Duodenal mucosa (tissue), 2 donors: ENCODE results near the gene HERPUD1.

ENCODE experiments used
- H3K27ac ChIP-seq: one replicate; pipeline ENCODE4 v1.7.0; 2013; ENCODE audit warnings: low read depth, low read length
- H3K27me3 ChIP-seq, 2 donors: one replicate each; pipeline ENCODE4 v1.7.0; 2013; ENCODE audit warnings: low read length in 2 of 2, control low read depth in 1 of 2; ENCODE audit not compliant: insufficient read depth in 2 of 2, control insufficient read depth in 1 of 2
- H3K36me3 ChIP-seq, 2 donors: one replicate each; pipeline ENCODE4 v1.7.0; 2013; ENCODE audit warnings: low read length in 2 of 2, control low read depth in 1 of 2; ENCODE audit not compliant: insufficient read depth in 2 of 2, control insufficient read depth in 1 of 2
- H3K4me1 ChIP-seq, 2 donors: one replicate each; pipeline ENCODE4 v1.7.0; 2013; ENCODE audit warnings: low read length in 2 of 2, control low read depth in 1 of 2; ENCODE audit not compliant: insufficient read depth in 2 of 2, control insufficient read depth in 1 of 2
- H3K4me3 ChIP-seq, 2 donors: one replicate each; pipeline ENCODE4 v1.7.0; 2013; ENCODE audit warnings: low read length in 2 of 2, low read depth in 1 of 2
- H3K9ac ChIP-seq, 2 donors: one replicate each; pipeline ENCODE4 v1.7.0; 2013; ENCODE audit warnings: low read length in 2 of 2, low read depth in 1 of 2
- H3K9me3 ChIP-seq, 2 donors: one replicate each; pipeline ENCODE4 v1.7.0; 2013; ENCODE audit warnings: low read length in 2 of 2, control low read depth in 1 of 2; ENCODE audit not compliant: control insufficient read depth in 1 of 2

HERPUD1 gene

GRCh38 chr16:56892705-56893104 is 39.2 kb upstream of the HERPUD1 start:
- H3K4me1 ChIP-seq, result no peaks in the 10 kb centered on the region
- no peak overlapping the region for H3K27ac ChIP-seq
- no peaks in the 10 kb centered on the region for H3K36me3 ChIP-seq
- H3K9me3 ChIP-seq, result no peaks in the 10 kb centered on the region
- no peak overlapping the region for H3K4me3 ChIP-seq
- no peaks in the 10 kb centered on the region for H3K27me3 ChIP-seq
- H3K9ac ChIP-seq, result no peak overlapping the region

GRCh38 chr16:56894331-56894917 is 37.5 kb upstream of the HERPUD1 start:
- no peaks in the 10 kb centered on the region for H3K27me3 ChIP-seq
- H3K36me3 ChIP-seq, result no peaks in the 10 kb centered on the region
- no peak overlapping the region for H3K4me3 ChIP-seq
- H3K27ac ChIP-seq, result no peak overlapping the region
- no peak overlapping the region for H3K9ac ChIP-seq
- no peaks in the 10 kb centered on the region for H3K4me1 ChIP-seq
- no peaks in the 10 kb centered on the region for H3K9me3 ChIP-seq

GRCh38 chr16:56895813-56896212 is 36.1 kb upstream of the HERPUD1 start:
- no peak overlapping the region for H3K4me3 ChIP-seq
- no peaks in the 10 kb centered on the region for H3K36me3 ChIP-seq
- H3K27me3 ChIP-seq, result no peaks in the 10 kb centered on the region
- no peaks in the 10 kb centered on the region for H3K4me1 ChIP-seq
- H3K9ac ChIP-seq, result no peak overlapping the region
- no peak overlapping the region for H3K27ac ChIP-seq
- no peaks in the 10 kb centered on the region for H3K9me3 ChIP-seq

GRCh38 chr16:56896244-56896643 is 35.7 kb upstream of the HERPUD1 start:
- Histone ChIP-seq H3K36me3 (no peaks in the 10 kb centered on the region), H3K9me3 (no peaks in the 10 kb centered on the region), H3K27me3 (no peaks in the 10 kb centered on the region), H3K4me3 (no peak overlapping the region), H3K9ac (no peak overlapping the region), H3K27ac (no peak overlapping the region), H3K4me1 (no peaks in the 10 kb centered on the region)

- no peak overlapping the region for H3K9ac ChIP-seq
- no peaks in the 10 kb centered on the region for H3K4me1 ChIP-seq
- no peak overlapping the region for H3K27ac ChIP-seq
- H3K4me3 ChIP-seq, result no peak overlapping the region
- no peaks in the 10 kb centered on the region for H3K9me3 ChIP-seq
- H3K27me3 ChIP-seq, result no peaks in the 10 kb centered on the region
- no peaks in the 10 kb centered on the region for H3K36me3 ChIP-seq
Observed at GRCh38 chr16:56897026-56897799, 34.7 kb upstream of the HERPUD1 start.

- Histone ChIP-seq H3K36me3 (no peaks in the 10 kb centered on the region), H3K9me3 (no peaks in the 10 kb centered on the region), H3K9ac (no peak overlapping the region), H3K4me1 (no peaks in the 10 kb centered on the region), H3K27ac (no peak overlapping the region), H3K4me3 (no peak overlapping the region), H3K27me3 (no peaks in the 10 kb centered on the region)
Observed at GRCh38 chr16:56898847-56899246, 33.1 kb upstream of the HERPUD1 start.

- no peaks in the 10 kb centered on the region for H3K36me3 ChIP-seq
- peaks cover 6% of the 10 kb centered on the region in 2 donors for H3K4me1 ChIP-seq
Observed at GRCh38 chr16:56903866-56904265, 28.1 kb upstream of the HERPUD1 start.

GRCh38 chr16:56907401-56907800 is 24.5 kb upstream of the HERPUD1 start:
- Histone ChIP-seq H3K9me3 (no peaks in the 10 kb centered on the region), H3K27me3 (no peaks in the 10 kb centered on the region), H3K4me3 (no peak overlapping the region), H3K36me3 (no peaks in the 10 kb centered on the region), H3K4me1 (peaks cover 26 to 34% of the 10 kb centered on the region in 2 donors), H3K27ac (no peak overlapping the region), H3K9ac (no peak overlapping the region)

More at GRCh38 chr16:56903866-56904265, 28.1 kb upstream of the HERPUD1 start:
- no peak overlapping the region for H3K9ac ChIP-seq
- H3K9me3 ChIP-seq, result no peaks in the 10 kb centered on the region
- no peak overlapping the region for H3K4me3 ChIP-seq
- H3K27me3 ChIP-seq, result no peaks in the 10 kb centered on the region
- no peak overlapping the region for H3K27ac ChIP-seq

- Histone ChIP-seq H3K9me3 (no peaks in the 10 kb centered on the region), H3K4me1 (peaks cover 37 to 47% of the 10 kb centered on the region in 2 donors), H3K27me3 (no peaks in the 10 kb centered on the region), H3K9ac (no peak overlapping the region), H3K27ac (no peak overlapping the region), H3K36me3 (no peaks in the 10 kb centered on the region), H3K4me3 (no peak overlapping the region)
Observed at GRCh38 chr16:56909527-56909979, 22.4 kb upstream of the HERPUD1 start.

GRCh38 chr16:56910112-56910511 is 21.8 kb upstream of the HERPUD1 start:
- no peaks in the 10 kb centered on the region for H3K36me3 ChIP-seq
- no peak overlapping the region for H3K4me3 ChIP-seq
- H3K27ac ChIP-seq, result no peak overlapping the region
- no peaks in the 10 kb centered on the region for H3K27me3 ChIP-seq
- no peaks in the 10 kb centered on the region for H3K9me3 ChIP-seq
- no peak overlapping the region for H3K9ac ChIP-seq
- H3K4me1 ChIP-seq, result peaks cover 37 to 47% of the 10 kb centered on the region in 2 donors
